GM12874 (cell line): ENCODE data around the gene WNK3.

Source experiments
- CTCF ChIP-seq: IDR thresholded peaks from 2 replicates; pipeline ENCODE4 v1.5.1; 2011; ENCODE audit warnings: low read depth, mild to moderate bottlenecking, control low read depth, low read length, moderate library complexity; ENCODE audit not compliant: insufficient read depth

The WNK3 gene

GRCh38 chrX:54325077-54325476, 32.8 kb downstream of the WNK3 start:
- no peak for TF ChIP-seq CTCF

- TF ChIP-seq CTCF = no peak
These were observed 37.8 kb downstream of the WNK3 start for GRCh38 chrX:54320067-54320466.

- TF ChIP-seq CTCF = no peak
These were observed 51.5 kb downstream of the WNK3 start for GRCh38 chrX:54306379-54306778.

GRCh38 chrX:54301516-54301915, 56.3 kb downstream of the WNK3 start:
- TF ChIP-seq CTCF = no peak

GRCh38 chrX:54294306-54294705, 63.5 kb downstream of the WNK3 start:
- no peak for TF ChIP-seq CTCF

- no peak for TF ChIP-seq CTCF
These were observed 65.1 kb downstream of the WNK3 start for GRCh38 chrX:54292755-54293154.

- TF ChIP-seq CTCF = no peak
These were observed 66.1 kb downstream of the WNK3 start for GRCh38 chrX:54291758-54292157.

- TF ChIP-seq CTCF = no peak
These were observed 68.9 kb downstream of the WNK3 start for GRCh38 chrX:54288968-54289367.
